ENCODE results near the gene ARHGEF17.

DNA sequence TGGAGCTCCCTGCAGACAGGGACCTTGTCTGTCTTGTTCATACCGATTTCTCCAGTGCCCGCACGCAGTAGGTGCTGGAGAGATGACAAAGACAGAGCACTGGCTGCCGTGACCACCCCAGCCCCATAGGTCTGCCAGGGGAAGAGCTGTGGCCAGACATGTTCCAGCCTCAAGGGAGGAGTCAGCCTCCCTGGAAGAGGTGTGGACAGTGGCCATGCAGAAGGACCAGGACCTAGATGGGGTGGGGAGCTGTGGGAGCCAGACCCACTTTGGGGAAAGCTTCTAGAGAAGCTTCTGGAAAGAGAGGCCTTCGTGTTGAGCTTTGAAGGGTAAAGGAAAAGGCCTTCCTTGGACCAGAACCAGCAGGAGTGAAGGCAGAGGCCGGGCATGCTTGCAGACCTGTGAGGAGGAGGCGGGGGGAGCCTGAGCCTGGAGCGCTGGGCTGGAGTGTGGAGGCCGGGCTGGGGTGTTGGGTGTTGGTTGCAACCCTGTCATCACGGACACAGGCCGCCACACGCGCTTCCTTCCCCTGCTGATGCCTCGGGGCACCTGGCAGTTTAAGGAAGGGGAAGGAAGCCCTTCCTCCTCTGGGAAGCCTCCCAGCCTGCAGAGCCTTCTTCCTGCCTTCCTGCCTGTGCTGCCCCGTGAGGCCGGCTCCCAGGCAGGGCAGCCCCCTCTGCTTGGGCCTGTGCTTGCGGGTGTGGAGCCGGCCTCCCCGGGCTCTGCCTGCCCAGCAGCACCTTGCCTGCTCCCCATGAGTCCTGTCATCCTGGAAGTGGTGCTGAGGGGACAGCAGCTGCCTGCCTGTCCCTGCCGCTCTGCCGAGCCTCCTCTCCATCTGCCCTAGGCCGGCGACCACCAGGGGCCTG lies 80.4 kb downstream of the ARHGEF17 start:
- no peak for TF ChIP-seq CTCF (IDR thresholded peaks at IDR 0.05)
- no peak for TF ChIP-seq POLR2A (IDR thresholded peaks at IDR 0.05)

Measured in right lobe of liver (tissue), 4 donors.